K562 (cell line): ENCODE measurements around the gene RIOK3. TPM values are rescaled to one million over a fixed set of nuclear protein-coding genes. Genes with fewer than 3 reads are reported as not detected.

ENCODE experiments used
- ATAC-seq: fragments of 200-7000 bp; cut with Tn5 transposase; 3 replicates; pipeline ENCODE4 v1.9.1; 2020; ENCODE audit warnings: moderate library complexity
- BruUV-seq: library from RNA; stranded (reverse); fragments of 400-500 nt; replicated peaks from 2 replicates; lab custom pipeline; 2021; lab: Mats Ljungman, UMichigan
- CTCF ChIA-PET: fragments of 300-600 bp; formaldehyde crosslinking; extraction: SDS; loops from one replicate; lab custom pipeline; 2021; ENCODE audit warnings: low intra/inter-chr PET ratio; lab: Yijun Ruan, JAX
- POLR2A ChIA-PET: fragments of 300-600, 350-650 bp; sonication (Branson Sonifier 250); formaldehyde crosslinking; extraction: SDS; loops from one replicate; lab custom pipeline; 2021; ENCODE audit warnings: antibody characterized with exemption, inconsistent platforms; lab: Yijun Ruan, JAX
- DNase-seq, 4 experiments: peaks; one replicate each; pipeline versions ENCODE4 v3.0.0 to v3.0.0-alpha.2; 2011 to 2018; ENCODE audit warnings: low spot score in 3 of 4, mixed read lengths in 3 of 4; ENCODE audit errors: extremely low read depth in 1 of 4
- FAIRE-seq: peaks from 2 replicates; lab custom pipeline; 2011; peaks lifted over from hg19 to GRCh38; lab: Jason Lieb, UNC
- H2AFZ ChIP-seq: 2 replicates; pipeline ENCODE4 v1.6.0; 2011; ENCODE audit warnings: low read depth, low read length, control low read depth, inconsistent platforms
- H3K27ac ChIP-seq: fragments of 200-600 bp; 3 replicates; pipeline ENCODE4 v1.8.0; 2011; ENCODE audit warnings: low read depth, mild to moderate bottlenecking, control low read depth, inconsistent platforms, low read length, moderate library complexity, mixed read lengths; ENCODE audit errors: extremely low read depth
- H3K27me3 ChIP-seq, 2 experiments: fragments of 300-600 bp in 1 of 2; 2 replicates in 1 of 2; 3 replicates in 1 of 2; pipeline versions ENCODE4 v1.6.0 to v1.8.0; 2011; ENCODE audit warnings: inconsistent platforms in 2 of 2, low read length in 2 of 2, mild to moderate bottlenecking in 1 of 2, mixed read lengths in 1 of 2, moderate library complexity in 1 of 2; ENCODE audit not compliant: control insufficient read depth in 2 of 2, insufficient read depth in 2 of 2
- H3K36me3 ChIP-seq: fragments of 300-600 bp; 3 replicates; pipeline ENCODE4 v1.8.0; 2011; ENCODE audit warnings: mild to moderate bottlenecking, low read length, inconsistent platforms; ENCODE audit not compliant: control insufficient read depth, insufficient read depth
- H3K4me1 ChIP-seq, 2 experiments: fragments of 200-600 bp in 1 of 2; replicated peaks in 1 of 2; 2 replicates in 1 of 2; 3 replicates in 1 of 2; pipeline versions ENCODE4 v1.5.1 to v1.8.0; 2011; ENCODE audit warnings: inconsistent platforms in 2 of 2, low read length in 2 of 2, mild to moderate bottlenecking in 1 of 2, mixed read lengths in 1 of 2, moderate library complexity in 1 of 2; ENCODE audit not compliant: control insufficient read depth in 2 of 2, insufficient read depth in 2 of 2
- H3K4me2 ChIP-seq: 2 replicates; pipeline ENCODE4 v1.6.1; 2011; ENCODE audit warnings: low read length, control low read depth, inconsistent platforms, mixed read lengths; ENCODE audit not compliant: insufficient read depth
- H3K4me3 ChIP-seq: fragments of 200-600 bp; sonication (generic), shearing (Covaris generic); 2 replicates; pipeline ENCODE4 v1.5.1; 2016; ENCODE audit warnings: control low read depth, inconsistent platforms
- H3K79me2 ChIP-seq: fragments of 200-600 bp; 3 replicates; pipeline ENCODE4 v1.8.0; 2011; ENCODE audit warnings: low read length, inconsistent platforms; ENCODE audit not compliant: control insufficient read depth, insufficient read depth
- H3K9ac ChIP-seq, 2 experiments: 2 replicates each; pipeline versions ENCODE4 v1.6.0 to v1.6.1; 2011; ENCODE audit warnings: low read depth in 2 of 2, low read length in 2 of 2, control low read depth in 1 of 2, inconsistent platforms in 1 of 2, mild to moderate bottlenecking in 1 of 2, mixed read lengths in 1 of 2; ENCODE audit not compliant: insufficient read depth in 1 of 2
- H3K9me1 ChIP-seq: one replicate; pipeline ENCODE4 v1.6.0; 2011; ENCODE audit warnings: inconsistent platforms, mild to moderate bottlenecking, low read length, moderate library complexity; ENCODE audit not compliant: control insufficient read depth, insufficient read depth
- H3K9me3 ChIP-seq: replicated peaks from 2 replicates; pipeline ENCODE4 v1.5.1; 2011; ENCODE audit warnings: low read depth, low read length, inconsistent platforms; ENCODE audit not compliant: control insufficient read depth, insufficient read depth
- H4K20me1 ChIP-seq: replicated peaks from 2 replicates; pipeline ENCODE4 v1.6.1; 2011; ENCODE audit warnings: low read length, inconsistent platforms, mixed read lengths; ENCODE audit not compliant: control insufficient read depth, insufficient read depth
- CEBPB ChIP-seq: fragments of 450-650 bp; IDR thresholded peaks from 2 replicates; pipeline ENCODE4 v1.6.1; 2016; ENCODE audit warnings: missing genetic modification characterization, missing compliant biosample characterization
- RBM25 ChIP-seq: fragments of 200-400 bp; formaldehyde crosslinking; IDR thresholded peaks from 2 replicates; pipeline ENCODE4 v1.6.1; 2018; ENCODE audit warnings: low read length, low read depth, moderate library complexity; ENCODE audit not compliant: severe bottlenecking
- ZNF212 ChIP-seq: fragments of 450-650 bp; formaldehyde crosslinking; IDR thresholded peaks from 2 replicates; pipeline ENCODE4 v1.4.0; 2020; ENCODE audit warnings: mild to moderate bottlenecking
- ZNF507 ChIP-seq: conservative IDR thresholded peaks from 2 replicates; pipeline ENCODE4 v1.6.1; 2017; ENCODE audit warnings: missing genetic modification characterization, missing compliant biosample characterization
- WGBS: fragments of 100-300 bp; shearing (Covaris generic); methylation state at CpG from one replicate; pipeline ENCODE4 v1.1.6; 2016; ENCODE audit warnings: low coverage, mixed read lengths; ENCODE audit not compliant: insufficient coverage; ENCODE audit errors: missing lambda C conversion rate; 5-methylcytosine and 5-hydroxymethylcytosine counted together
- in situ Hi-C: fragments of 300-500 bp; cut with MboI; formaldehyde crosslinking; loops from 4 replicates; pipeline ENCODE4 v1.15.0; 2018; ENCODE audit warnings: inconsistent platforms, mixed read lengths
- intact Hi-C: fragments of 100-400 bp; cut with micrococcal nuclease; formaldehyde crosslinking; loops from 2 replicates; pipeline ENCODE4 v1.14.2; 2022
- polyA plus RNA-seq, 8 experiments: library from polyadenylated mRNA; depleted of rRNA in 4 of 8; stranded (reverse) in 5 of 8; unstranded in 3 of 8; fragments of >200 nt; fragmentation: Nextera tagmentation in 2 of 8; fragmentation: Illumina TruSeq in 1 of 8; extraction: Ambion mirVana in 2 of 8; extraction: Trizol in 1 of 8; gene quantifications; 2 replicates each; pipeline versions ENCODE4 v1.2.1 to v1.2.3, GENCODE V29; 2011 to 2014; ENCODE audit warnings: inconsistent platforms in 1 of 8, missing spikeins in 1 of 8
- total RNA-seq, 7 experiments: library from RNA; depleted of rRNA in 6 of 7; stranded (reverse); fragments of >200 nt in 6 of 7; fragmentation: Illumina TruSeq in 2 of 7; extraction: Trizol in 2 of 7; gene quantifications; 2 replicates each; pipeline versions ENCODE4 v1.2.1 to v1.2.3, GENCODE V29; 2011 to 2021; ENCODE audit warnings: low replicate concordance in 1 of 7

Gene RIOK3
- total and polyA plus RNA-seq, 9 of the 15 experiments (the other 6 are each of a cell fraction or from before 2014, with no cell fraction given): 21.4 to 89.5 (median 62.9) TPM

DNA sequence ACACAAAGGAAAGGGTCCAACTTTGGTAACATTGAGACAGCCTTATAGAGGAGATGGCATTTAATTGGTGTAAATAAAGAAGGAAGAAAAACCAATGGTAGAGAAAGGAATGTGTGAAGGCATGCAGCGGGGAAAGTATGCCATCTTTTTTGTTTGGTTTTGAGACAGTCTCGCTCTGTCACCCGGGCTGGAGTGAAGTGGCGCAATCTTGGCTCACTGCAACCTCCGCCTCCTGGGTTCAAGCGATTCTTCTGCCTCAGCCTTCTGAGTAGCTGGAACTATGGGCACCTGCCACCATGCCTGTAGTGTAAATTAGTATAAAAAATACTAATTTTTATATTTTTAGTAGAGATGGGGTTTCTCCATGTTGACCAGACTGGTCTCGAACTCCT is 6.4 kb downstream of the RIOK3 start:
- Histone ChIP-seq H2AFZ (no peak overlapping the region), H3K79me2 (peaks cover 74% of the 10 kb centered on the region), H3K27me3 (no peaks in the 10 kb centered on the region), H3K4me3 (no peak overlapping the region), H3K9me1 (no peaks in the 10 kb centered on the region), H3K27ac (no peak overlapping the region)
- BruUV-seq: no TSS peak
- TF ChIP-seq ZNF212 (CRISPR knock-in tag): no peak
- TF ChIP-seq CEBPB (tag): peak; percentile 40; the same call in 1 of the 2 replicates
- TF ChIP-seq, all 486 proteins: peak for 1
- H3K36me3 ChIP-seq: peaks cover 49% of the 10 kb centered on the region
- H4K20me1 ChIP-seq: peaks cover 38% of the 10 kb centered on the region
- CTCF ChIA-PET: no interaction called here
- DNase-seq (no peak), FAIRE-seq (no peak), ATAC-seq (no peak)
- in situ Hi-C loops (no loop called here), intact Hi-C loops (no loop called here)
- no peaks in the 10 kb centered on the region for H3K9me3 ChIP-seq
- H3K4me1 ChIP-seq: peaks cover 8 to 11% of the 10 kb centered on the region in 2 experiments; a peak in 4 of 5 replicates
- no peak overlapping the region for H3K4me2 ChIP-seq
- no peak overlapping the region for H3K9ac ChIP-seq
- 96% methylated on average over 7 of the region's 7 CpGs for WGBS
- POLR2A ChIA-PET: interaction anchor here (0.9 to 2.3 kb wide), 5 partner anchors 10 to 28 kb away, joined by 3 to 7 read pairs (median 4); no protein-coding TSS in a partner anchor

DNA sequence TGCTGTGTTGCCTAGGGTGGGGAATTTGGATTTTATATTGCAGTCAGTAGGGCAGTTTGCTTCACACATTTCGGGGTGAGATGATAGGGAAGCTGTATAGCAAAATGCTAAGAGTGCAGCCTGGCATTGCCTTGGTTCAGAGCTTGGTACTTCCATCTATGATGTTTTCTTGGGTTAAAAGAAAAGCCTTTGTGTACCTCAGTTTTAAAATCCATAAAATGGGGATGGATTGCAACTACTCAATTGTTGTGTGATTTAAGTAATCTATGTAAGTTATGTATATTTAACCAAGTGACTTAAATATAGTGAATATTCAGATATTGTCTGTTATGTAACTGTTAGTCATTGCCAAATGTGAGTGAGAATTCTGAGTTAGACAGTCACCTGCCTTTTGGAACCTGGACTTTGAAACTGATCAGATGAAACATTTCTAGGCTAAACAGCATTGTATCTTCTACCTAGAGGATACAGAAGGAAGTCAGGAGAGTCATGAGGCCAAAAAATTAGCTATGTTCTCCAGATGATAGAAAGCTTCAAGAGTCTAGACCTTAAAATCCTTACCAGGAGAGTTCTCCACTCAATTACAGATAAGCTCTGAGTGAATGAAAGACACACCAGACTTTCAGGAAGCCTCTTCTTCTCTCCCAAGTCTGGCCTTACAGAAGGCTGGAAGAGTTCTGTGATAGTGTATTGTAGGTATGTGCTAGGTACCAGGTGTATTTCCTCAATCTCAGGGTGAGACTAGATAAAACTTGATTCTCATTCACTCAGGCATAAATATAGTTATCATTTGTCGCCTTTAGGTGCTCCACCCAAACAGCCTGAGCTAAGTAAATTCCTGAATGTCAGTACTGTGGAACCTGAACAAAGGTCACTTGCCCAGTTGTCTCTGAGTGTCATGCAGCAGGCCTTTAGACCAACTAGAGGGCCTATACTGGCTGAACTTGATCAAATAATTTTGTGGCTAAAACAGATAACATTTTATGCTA is 7.5 kb downstream of the RIOK3 start:
- in situ Hi-C loops: no loop called here
- Histone ChIP-seq H4K20me1 (peaks cover 38% of the 10 kb centered on the region), H3K4me2 (no peak overlapping the region)
- CTCF ChIA-PET: no interaction called here
- TF ChIP-seq ZNF507 (tag) (no peak), RBM25 (peak; percentile 70)
- TF ChIP-seq, all 486 proteins: peak for 1
- no TSS peak for BruUV-seq
- no peak overlapping the region for H3K27ac ChIP-seq
- H3K4me1 ChIP-seq: peaks cover under 1 to 6% of the 10 kb centered on the region in 2 experiments; a peak in 2 of 5 replicates
- H3K9ac ChIP-seq: no peak overlapping the region
- peaks cover 64% of the 10 kb centered on the region for H3K79me2 ChIP-seq
- no peak overlapping the region for H2AFZ ChIP-seq
- POLR2A ChIA-PET: interaction anchor here (1.1 to 2.6 kb wide), 6 partner anchors 9 to 27 kb away, joined by 3 to 12 read pairs (median 4); no protein-coding TSS in a partner anchor
- no peaks in the 10 kb centered on the region for H3K9me1 ChIP-seq
- intact Hi-C loops: no loop called here
- H3K4me3 ChIP-seq: no peak overlapping the region
- no peaks in the 10 kb centered on the region for H3K27me3 ChIP-seq
- 50% methylated on average over 2 of the region's 2 CpGs for WGBS
- H3K9me3 ChIP-seq: no peaks in the 10 kb centered on the region
- DNase-seq (no peak), ATAC-seq (peak; percentile 53), FAIRE-seq (no peak)
- H3K36me3 ChIP-seq: peaks cover 58% of the 10 kb centered on the region
